Measurements from ENCODE around the gene DDX56. TPM values are rescaled to one million over a fixed set of nuclear protein-coding genes. Genes with fewer than 3 reads are reported as not detected.

The DDX56 gene
- total RNA-seq, 1 experiment from 2014 or later, result 154 TPM

GRCh38 chr7:44521347-44522095, 52.2 kb downstream of the DDX56 start:
- no peaks in the 10 kb centered on the region for H3K36me3 Mint-ChIP-seq (ENCODE audit: insufficient read depth, unreplicated experiment)

DNA sequence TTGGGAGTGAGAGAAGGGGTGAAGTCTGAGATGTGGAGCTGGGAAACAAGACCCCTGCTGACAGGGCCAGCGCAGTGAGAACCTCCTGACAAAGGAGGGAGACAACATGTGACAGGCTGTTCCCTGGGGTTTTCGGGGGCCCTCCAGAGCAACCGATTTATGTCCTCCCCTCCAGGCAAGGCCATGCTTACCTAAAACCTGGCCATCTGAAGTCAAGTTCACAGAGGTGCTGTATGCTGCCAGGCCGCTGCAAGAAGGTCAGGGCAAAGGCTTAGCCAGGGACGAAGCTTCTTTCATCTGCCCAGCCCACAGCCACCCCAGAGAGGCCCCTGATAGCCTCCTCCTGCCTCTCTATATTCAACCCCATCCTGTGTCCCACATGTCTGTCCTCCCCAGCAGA, 53.1 kb downstream of the DDX56 start:
- Mint-ChIP-seq H3K9me3 (ENCODE audit: unreplicated experiment) (peaks cover 10% of the 10 kb centered on the region), H3K36me3 (ENCODE audit: insufficient read depth, unreplicated experiment) (no peaks in the 10 kb centered on the region), H3K4me1 (ENCODE audit: low read depth, unreplicated experiment) (no peaks in the 10 kb centered on the region), H3K27me3 (ENCODE audit: insufficient read depth, unreplicated experiment) (no peaks in the 10 kb centered on the region), H3K27ac (ENCODE audit: unreplicated experiment) (no peak overlapping the region), H3K4me3 (ENCODE audit: unreplicated experiment) (no peak overlapping the region)
- POLR2A ChIA-PET, result no interaction called here
- Histone ChIP-seq H3K4me1 (no peaks in the 10 kb centered on the region), H3K9me3 (0 out of 2 replicates have a peak, but pooled peaks cover 12% of the 10 kb centered on the region), H3K27me3 (replicated peaks; ENCODE audit: control insufficient read depth, insufficient read depth, low read length) (no peaks in the 10 kb centered on the region), H3K4me3 (ENCODE audit: low read depth, low read length) (no peak overlapping the region), H3K36me3 (ENCODE audit: control insufficient read depth, insufficient read depth, low read length) (peaks cover 1% of the 10 kb centered on the region; the same call in 1 of the 2 replicates)
- CTCF ChIA-PET, result no interaction called here
- intact Hi-C loops (cut with micrococcal nuclease; ENCODE audit: unreplicated experiment), result no loop called here
- TF ChIP-seq CTCF (IDR thresholded peaks at IDR 0.05; ENCODE audit: insufficient read depth in 1 of 2, low read depth in 1 of 2, low read length in 1 of 2, severe bottlenecking in 1 of 2, unreplicated experiment in 1 of 2), result no peak
- no TSS peak for BruUV-seq (replicated peaks)
- DNase-seq, result no peak

More at GRCh38 chr7:44521347-44522095, 52.2 kb downstream of the DDX56 start:
- Histone ChIP-seq H3K36me3 (ENCODE audit: control insufficient read depth, insufficient read depth, low read length) (peaks cover 1% of the 10 kb centered on the region; the same call in 1 of the 2 replicates), H3K4me3 (ENCODE audit: low read depth, low read length) (no peak overlapping the region), H3K9me3 (0 out of 2 replicates have a peak, but pooled peaks cover 16% of the 10 kb centered on the region), H3K4me1 (no peaks in the 10 kb centered on the region), H3K27me3 (replicated peaks; ENCODE audit: control insufficient read depth, insufficient read depth, low read length) (no peaks in the 10 kb centered on the region)
- Mint-ChIP-seq H3K27me3 (ENCODE audit: insufficient read depth, unreplicated experiment) (no peaks in the 10 kb centered on the region), H3K27ac (ENCODE audit: unreplicated experiment) (no peak overlapping the region), H3K4me3 (ENCODE audit: unreplicated experiment) (no peak overlapping the region), H3K9me3 (ENCODE audit: unreplicated experiment) (peaks cover 10% of the 10 kb centered on the region), H3K4me1 (ENCODE audit: low read depth, unreplicated experiment) (no peaks in the 10 kb centered on the region)
- intact Hi-C loops (cut with micrococcal nuclease; ENCODE audit: unreplicated experiment), result no loop called here
- DNase-seq, result no peak
- CTCF ChIA-PET, result no interaction called here
- POLR2A ChIA-PET, result no interaction called here
- no peak for TF ChIP-seq CTCF (IDR thresholded peaks at IDR 0.05; ENCODE audit: insufficient read depth in 1 of 2, low read depth in 1 of 2, low read length in 1 of 2, severe bottlenecking in 1 of 2, unreplicated experiment in 1 of 2)
- BruUV-seq (replicated peaks), result no TSS peak

DNA sequence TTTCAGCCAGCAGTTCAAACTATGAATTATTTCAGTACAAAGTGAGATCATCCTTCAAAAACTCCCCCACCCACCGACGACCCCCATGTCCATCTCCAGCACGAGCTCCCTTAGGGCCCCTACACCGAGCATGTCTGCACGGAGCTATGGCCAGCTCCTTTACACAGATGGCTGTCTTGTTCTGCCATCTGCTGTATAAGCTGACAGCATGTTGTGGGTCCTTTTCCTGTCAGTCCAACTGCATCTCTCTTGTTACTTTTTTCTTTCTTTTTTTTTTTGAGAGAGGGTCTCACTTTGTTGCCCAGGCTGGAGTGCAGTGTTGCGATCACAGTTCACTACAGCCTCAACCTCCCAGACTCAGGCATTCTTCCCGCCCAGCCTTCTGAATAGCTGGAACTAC, 54.2 kb downstream of the DDX56 start:
- peaks cover 1% of the 10 kb centered on the region; the same call in 1 of the 2 replicates for H3K36me3 ChIP-seq (ENCODE audit: control insufficient read depth, insufficient read depth, low read length)
- no TSS peak for BruUV-seq (replicated peaks)

More for the DNA sequence above, 54.2 kb downstream of the DDX56 start:
- Histone ChIP-seq H3K4me1 (no peaks in the 10 kb centered on the region), H3K27me3 (replicated peaks; ENCODE audit: control insufficient read depth, insufficient read depth, low read length) (no peaks in the 10 kb centered on the region), H3K9me3 (0 out of 2 replicates have a peak, but pooled peaks cover 4% of the 10 kb centered on the region), H3K4me3 (ENCODE audit: low read depth, low read length) (no peak overlapping the region)
- H3K27me3 Mint-ChIP-seq (ENCODE audit: insufficient read depth, unreplicated experiment), result no peaks in the 10 kb centered on the region
- no peaks in the 10 kb centered on the region for H3K36me3 Mint-ChIP-seq (ENCODE audit: insufficient read depth, unreplicated experiment)
- no peak for TF ChIP-seq CTCF (IDR thresholded peaks at IDR 0.05; ENCODE audit: insufficient read depth in 1 of 2, low read depth in 1 of 2, low read length in 1 of 2, severe bottlenecking in 1 of 2, unreplicated experiment in 1 of 2)
- peaks cover 3% of the 10 kb centered on the region for H3K9me3 Mint-ChIP-seq (ENCODE audit: unreplicated experiment)
- no peaks in the 10 kb centered on the region for H3K4me1 Mint-ChIP-seq (ENCODE audit: low read depth, unreplicated experiment)
- DNase-seq, result no peak
- POLR2A ChIA-PET, result no interaction called here
- no peak overlapping the region for H3K4me3 Mint-ChIP-seq (ENCODE audit: unreplicated experiment)
- no peak overlapping the region for H3K27ac Mint-ChIP-seq (ENCODE audit: unreplicated experiment)
- CTCF ChIA-PET, result no interaction called here
- intact Hi-C loops (cut with micrococcal nuclease; ENCODE audit: unreplicated experiment), result no loop called here
